ENCODE results near the gene ITK.

DNA sequence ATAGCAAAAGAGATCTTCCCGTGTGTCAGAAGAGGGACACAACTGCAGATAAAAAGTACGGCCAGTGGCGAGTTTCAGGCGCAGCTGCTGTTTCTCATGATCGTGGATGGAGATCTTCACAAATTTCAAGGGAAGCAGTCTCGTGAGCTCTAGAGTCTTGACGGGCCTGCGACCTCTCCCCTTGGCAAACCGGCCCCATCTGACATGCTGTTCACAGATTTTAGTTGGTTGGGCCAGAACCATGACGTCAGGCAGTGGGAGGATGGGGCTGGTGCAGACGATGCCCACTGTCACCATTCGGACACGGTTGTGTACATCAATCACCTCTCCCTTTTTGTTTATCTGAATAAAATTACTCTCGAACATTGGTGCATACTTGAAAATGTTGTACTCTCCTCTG lies 15.0 kb upstream of the ITK start:
- TF ChIP-seq, protein P1, sequence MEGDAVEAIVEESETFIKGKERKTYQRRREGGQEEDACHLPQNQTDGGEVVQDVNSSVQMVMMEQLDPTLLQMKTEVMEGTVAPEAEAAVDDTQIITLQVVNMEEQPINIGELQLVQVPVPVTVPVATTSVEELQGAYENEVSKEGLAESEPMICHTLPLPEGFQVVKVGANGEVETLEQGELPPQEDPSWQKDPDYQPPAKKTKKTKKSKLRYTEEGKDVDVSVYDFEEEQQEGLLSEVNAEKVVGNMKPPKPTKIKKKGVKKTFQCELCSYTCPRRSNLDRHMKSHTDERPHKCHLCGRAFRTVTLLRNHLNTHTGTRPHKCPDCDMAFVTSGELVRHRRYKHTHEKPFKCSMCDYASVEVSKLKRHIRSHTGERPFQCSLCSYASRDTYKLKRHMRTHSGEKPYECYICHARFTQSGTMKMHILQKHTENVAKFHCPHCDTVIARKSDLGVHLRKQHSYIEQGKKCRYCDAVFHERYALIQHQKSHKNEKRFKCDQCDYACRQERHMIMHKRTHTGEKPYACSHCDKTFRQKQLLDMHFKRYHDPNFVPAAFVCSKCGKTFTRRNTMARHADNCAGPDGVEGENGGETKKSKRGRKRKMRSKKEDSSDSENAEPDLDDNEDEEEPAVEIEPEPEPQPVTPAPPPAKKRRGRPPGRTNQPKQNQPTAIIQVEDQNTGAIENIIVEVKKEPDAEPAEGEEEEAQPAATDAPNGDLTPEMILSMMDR (conservative IDR thresholded peaks at IDR 0.05 in 1 of 2, IDR thresholded peaks at IDR 0.05 in 1 of 2; ENCODE audit: extremely low read depth in 1 of 2, insufficient read depth in 1 of 2, low read depth in 1 of 2, low read length in 2 of 2) = no peak
- no peak for TF ChIP-seq EZH2 (IDR thresholded peaks at IDR 0.05; ENCODE audit: borderline replicate concordance, low read length)
